K562 (cell line): ENCODE measurements around the gene CLDN2. TPM values are rescaled to one million over a fixed set of nuclear protein-coding genes. Genes with fewer than 3 reads are reported as not detected.

Experiments used
- BDP1 ChIP-seq: IDR thresholded peaks from 3 replicates; pipeline ENCODE4 v1.6.1; 2011; ENCODE audit not compliant: insufficient read length, insufficient read depth
- NFRKB ChIP-seq: fragments of 450-650 bp; IDR thresholded peaks from 2 replicates; pipeline ENCODE4 v1.6.1; 2016; ENCODE audit warnings: low read depth
- PYGO2 ChIP-seq: fragments of 450-650 bp; IDR thresholded peaks from 2 replicates; pipeline ENCODE4 v1.6.1; 2016; ENCODE audit warnings: mild to moderate bottlenecking, missing genetic modification characterization, moderate library complexity, missing compliant biosample characterization
- REST ChIP-seq, 2 experiments: fragments of 450-650 bp; formaldehyde crosslinking in 1 of 2; IDR thresholded peaks; 2 replicates each; pipeline versions ENCODE4 v1.4.0 to v1.6.1; 2014 to 2020; ENCODE audit warnings: mild to moderate bottlenecking in 2 of 2, borderline replicate concordance in 1 of 2, low read depth in 1 of 2
- SNRNP70 ChIP-seq: fragments of 200-400 bp; formaldehyde crosslinking; optimal IDR thresholded peaks from 2 replicates; pipeline ENCODE3; 2017; ENCODE audit warnings: low read depth, low read length
- polyA plus RNA-seq, 8 experiments: library from polyadenylated mRNA; depleted of rRNA in 4 of 8; stranded (reverse) in 5 of 8; unstranded in 3 of 8; fragments of >200 nt; fragmentation: Nextera tagmentation in 2 of 8; fragmentation: Illumina TruSeq in 1 of 8; extraction: Ambion mirVana in 2 of 8; extraction: Trizol in 1 of 8; gene quantifications; 2 replicates each; pipeline versions ENCODE4 v1.2.1 to v1.2.3, GENCODE V29; 2011 to 2014; ENCODE audit warnings: inconsistent platforms in 1 of 8, missing spikeins in 1 of 8
- total RNA-seq, 7 experiments: library from RNA; depleted of rRNA in 6 of 7; stranded (reverse); fragments of >200 nt in 6 of 7; fragmentation: Illumina TruSeq in 2 of 7; extraction: Trizol in 2 of 7; gene quantifications; 2 replicates each; pipeline versions ENCODE4 v1.2.1 to v1.2.3, GENCODE V29; 2011 to 2021; ENCODE audit warnings: low replicate concordance in 1 of 7

The CLDN2 gene
- total and polyA plus RNA-seq, 9 of the 15 experiments (the other 6 are each of a cell fraction or from before 2014, with no cell fraction given): not detected

- no peak for TF ChIP-seq REST (IDR thresholded peaks at IDR 0.05; ENCODE audit: borderline replicate concordance)
- TF ChIP-seq REST (CRISPR knock-in tag; IDR thresholded peaks at IDR 0.05; ENCODE audit: low read depth): no peak
- no peak for TF ChIP-seq NFRKB
- TF ChIP-seq PYGO2 (tag): no peak
- no peak for TF ChIP-seq BDP1
- TF ChIP-seq SNRNP70: no peak
Observed at GRCh38 chrX:106939566-106939965, 19.4 kb downstream of the CLDN2 start (continued).
